ENCODE results near the gene THSD4. TPM values are rescaled to one million over a fixed set of nuclear protein-coding genes. Genes with fewer than 3 reads are reported as not detected.

THSD4 gene
- total RNA-seq, 4 donors from 2014 or later = 10.7 to 59.5 (median 49.0) TPM

DNA sequence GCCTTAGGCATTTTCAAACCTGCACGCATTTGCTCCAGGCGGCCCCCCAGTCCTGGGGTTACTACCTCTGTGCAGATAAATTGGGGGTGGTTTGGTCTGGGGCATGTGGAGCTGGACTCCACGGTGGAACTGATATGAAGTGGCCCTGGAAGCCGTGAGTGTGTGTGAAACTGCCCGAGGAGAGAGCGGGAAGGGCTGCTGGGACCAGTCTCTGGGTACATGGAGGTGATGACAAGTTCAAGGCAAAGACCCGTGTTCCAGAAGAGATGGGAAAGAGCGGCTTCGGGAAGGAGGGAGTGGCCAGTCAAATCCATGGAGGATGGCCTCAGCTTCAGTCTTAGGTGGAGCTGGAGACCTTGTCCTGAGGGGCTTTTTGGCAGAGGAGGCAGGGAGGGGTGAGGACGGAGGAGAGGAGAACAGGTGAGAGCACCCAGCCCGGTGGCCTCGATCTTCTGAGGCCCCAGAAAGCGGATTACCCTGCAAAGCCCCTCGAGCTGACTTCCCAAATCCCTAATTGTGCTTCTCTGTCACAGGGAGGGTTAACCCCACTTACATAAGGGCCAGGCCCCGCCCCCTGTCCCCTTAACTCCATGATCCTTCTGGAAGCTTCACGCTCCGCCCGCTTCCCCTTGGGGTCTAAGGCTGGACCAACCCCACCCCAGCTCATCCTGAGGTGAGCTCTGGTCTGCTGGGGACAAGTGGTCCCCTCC lies 693.2 kb downstream of the THSD4 start:
- no peaks in the 10 kb centered on the region for H3K4me1 ChIP-seq
- no peak for DNase-seq
- no peaks in the 10 kb centered on the region for H3K36me3 ChIP-seq
- no peaks in the 10 kb centered on the region for H3K27me3 ChIP-seq
- H3K9me3 ChIP-seq = no peaks in the 10 kb centered on the region
- H3K27ac ChIP-seq = no peak overlapping the region
- no peak overlapping the region for H3K4me3 ChIP-seq
- TF ChIP-seq, protein P1, sequence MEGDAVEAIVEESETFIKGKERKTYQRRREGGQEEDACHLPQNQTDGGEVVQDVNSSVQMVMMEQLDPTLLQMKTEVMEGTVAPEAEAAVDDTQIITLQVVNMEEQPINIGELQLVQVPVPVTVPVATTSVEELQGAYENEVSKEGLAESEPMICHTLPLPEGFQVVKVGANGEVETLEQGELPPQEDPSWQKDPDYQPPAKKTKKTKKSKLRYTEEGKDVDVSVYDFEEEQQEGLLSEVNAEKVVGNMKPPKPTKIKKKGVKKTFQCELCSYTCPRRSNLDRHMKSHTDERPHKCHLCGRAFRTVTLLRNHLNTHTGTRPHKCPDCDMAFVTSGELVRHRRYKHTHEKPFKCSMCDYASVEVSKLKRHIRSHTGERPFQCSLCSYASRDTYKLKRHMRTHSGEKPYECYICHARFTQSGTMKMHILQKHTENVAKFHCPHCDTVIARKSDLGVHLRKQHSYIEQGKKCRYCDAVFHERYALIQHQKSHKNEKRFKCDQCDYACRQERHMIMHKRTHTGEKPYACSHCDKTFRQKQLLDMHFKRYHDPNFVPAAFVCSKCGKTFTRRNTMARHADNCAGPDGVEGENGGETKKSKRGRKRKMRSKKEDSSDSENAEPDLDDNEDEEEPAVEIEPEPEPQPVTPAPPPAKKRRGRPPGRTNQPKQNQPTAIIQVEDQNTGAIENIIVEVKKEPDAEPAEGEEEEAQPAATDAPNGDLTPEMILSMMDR (IDR thresholded peaks at IDR 0.05) = no peak
- no peak for TF ChIP-seq POLR2A (IDR thresholded peaks at IDR 0.05)

DNA sequence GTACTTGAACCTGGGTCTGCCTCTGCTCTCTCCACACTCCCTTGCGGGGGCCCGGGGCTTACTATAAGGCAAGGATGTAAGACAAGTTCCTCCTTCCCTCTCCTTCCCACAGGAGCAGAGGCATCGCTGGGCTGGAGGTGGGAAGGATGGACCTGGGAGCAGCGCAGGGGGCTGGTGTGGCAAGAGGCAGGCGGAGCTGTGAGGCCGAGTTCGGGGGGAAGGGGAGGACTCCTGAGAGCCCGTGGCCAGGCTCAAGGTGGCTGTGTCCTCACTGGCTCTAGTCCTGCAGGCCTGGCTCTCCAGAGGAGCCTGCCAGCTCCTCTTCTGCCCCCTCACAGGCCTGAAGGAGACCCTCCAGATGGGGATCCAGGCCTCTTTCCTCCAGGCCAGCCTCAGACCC lies 694.1 kb downstream of the THSD4 start:
- TF ChIP-seq POLR2A (IDR thresholded peaks at IDR 0.05) = no peak
- TF ChIP-seq, protein P1 (IDR thresholded peaks at IDR 0.05) = no peak
- Histone ChIP-seq H3K27ac (no peak overlapping the region), H3K9me3 (no peaks in the 10 kb centered on the region), H3K36me3 (no peaks in the 10 kb centered on the region), H3K27me3 (no peaks in the 10 kb centered on the region), H3K4me3 (no peak overlapping the region), H3K4me1 (no peaks in the 10 kb centered on the region)
- DNase-seq = no peak

DNA sequence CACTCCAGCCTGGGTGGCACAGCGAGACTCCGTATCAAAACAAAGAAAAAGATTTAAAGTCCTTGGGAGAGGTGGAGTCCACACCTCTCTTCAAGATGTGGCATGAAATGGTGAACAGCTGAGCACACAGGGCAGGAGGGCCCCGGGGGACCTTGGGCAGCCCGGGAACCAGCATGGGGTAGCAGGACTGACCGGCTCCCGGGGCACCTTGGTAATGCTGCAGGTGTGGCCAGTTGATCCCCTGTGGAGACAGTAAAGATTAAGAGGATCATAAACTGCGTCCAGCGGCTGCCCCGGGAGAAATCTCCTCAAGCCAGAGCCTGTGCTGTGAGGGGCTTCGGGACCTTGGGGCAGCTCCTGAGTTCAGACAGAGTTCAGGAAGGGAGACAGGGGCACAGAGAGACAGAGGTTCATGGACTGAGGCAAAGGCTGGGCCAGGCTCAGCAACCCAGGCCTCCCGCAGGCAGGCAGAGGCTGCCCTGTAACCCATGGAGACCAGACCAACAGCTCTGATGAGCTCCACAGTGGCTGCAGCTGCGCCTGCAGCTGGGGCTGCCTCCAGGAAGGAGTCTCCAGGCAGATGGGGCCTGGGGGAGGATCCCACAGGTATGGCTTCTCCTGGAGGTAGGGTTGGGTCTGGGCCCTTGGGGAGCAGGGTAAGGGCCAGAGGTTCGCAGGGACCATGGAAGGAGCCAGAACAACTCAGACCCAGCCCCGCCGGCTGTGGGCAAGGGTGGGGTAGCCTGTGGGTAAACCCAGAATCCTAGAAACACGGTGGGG lies 695.2 kb downstream of the THSD4 start, which contains the start of gene NR2E3:
Gene NR2E3 (plus strand): TSS at position 299 of the 780 bp plus-strand sequence. CDS start 190 bp downstream, at position 489.
- no peak for DNase-seq
- no peaks in the 10 kb centered on the region for H3K4me1 ChIP-seq
- H3K27me3 ChIP-seq = no peaks in the 10 kb centered on the region
- H3K9me3 ChIP-seq = no peaks in the 10 kb centered on the region
- H3K36me3 ChIP-seq = no peaks in the 10 kb centered on the region
- H3K27ac ChIP-seq = no peak within 1 kb of the TSS
- TF ChIP-seq POLR2A (IDR thresholded peaks at IDR 0.05) = no peak
- TF ChIP-seq, protein P1 (IDR thresholded peaks at IDR 0.05) = no peak
- no peak within 1 kb of the TSS for H3K4me3 ChIP-seq

DNA sequence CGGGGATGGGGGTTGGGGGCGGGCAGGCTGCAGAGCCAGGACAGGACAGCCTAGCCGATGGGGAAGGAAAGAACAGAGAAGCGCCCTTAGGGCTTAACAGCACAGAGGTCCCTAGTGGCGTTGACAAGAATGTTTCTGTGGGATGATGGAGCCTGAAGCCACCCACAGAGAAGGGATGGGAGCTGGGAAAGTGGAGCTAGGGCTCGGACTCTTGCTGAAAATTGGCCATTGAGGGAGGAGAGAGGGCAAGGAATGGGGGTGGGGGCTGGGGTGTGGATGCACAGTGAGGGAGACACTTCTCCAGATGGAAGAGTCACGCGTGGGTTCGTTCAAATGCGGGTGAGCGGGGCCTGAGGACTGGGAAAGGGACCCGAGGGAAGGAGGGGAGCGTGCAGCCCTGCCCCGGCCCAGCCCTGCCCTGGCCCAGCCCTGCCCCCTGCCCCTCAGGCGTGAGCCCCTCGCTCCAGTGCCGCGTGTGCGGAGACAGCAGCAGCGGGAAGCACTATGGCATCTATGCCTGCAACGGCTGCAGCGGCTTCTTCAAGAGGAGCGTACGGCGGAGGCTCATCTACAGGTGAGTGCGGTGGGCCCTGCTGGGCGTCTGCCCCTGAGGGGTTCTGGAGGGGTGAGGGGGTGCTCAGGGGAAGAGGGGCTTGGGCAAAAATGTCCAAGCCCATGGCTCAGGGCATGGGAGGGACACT lies 695.9 kb downstream of the THSD4 start:
- H3K4me1 ChIP-seq = no peaks in the 10 kb centered on the region
- no peak for DNase-seq
- H3K27ac ChIP-seq = no peak overlapping the region
- no peaks in the 10 kb centered on the region for H3K9me3 ChIP-seq
- H3K4me3 ChIP-seq = no peak overlapping the region
- H3K36me3 ChIP-seq = no peaks in the 10 kb centered on the region
- TF ChIP-seq POLR2A (IDR thresholded peaks at IDR 0.05) = no peak
- TF ChIP-seq, protein P1 (IDR thresholded peaks at IDR 0.05) = no peak
- no peaks in the 10 kb centered on the region for H3K27me3 ChIP-seq

DNA sequence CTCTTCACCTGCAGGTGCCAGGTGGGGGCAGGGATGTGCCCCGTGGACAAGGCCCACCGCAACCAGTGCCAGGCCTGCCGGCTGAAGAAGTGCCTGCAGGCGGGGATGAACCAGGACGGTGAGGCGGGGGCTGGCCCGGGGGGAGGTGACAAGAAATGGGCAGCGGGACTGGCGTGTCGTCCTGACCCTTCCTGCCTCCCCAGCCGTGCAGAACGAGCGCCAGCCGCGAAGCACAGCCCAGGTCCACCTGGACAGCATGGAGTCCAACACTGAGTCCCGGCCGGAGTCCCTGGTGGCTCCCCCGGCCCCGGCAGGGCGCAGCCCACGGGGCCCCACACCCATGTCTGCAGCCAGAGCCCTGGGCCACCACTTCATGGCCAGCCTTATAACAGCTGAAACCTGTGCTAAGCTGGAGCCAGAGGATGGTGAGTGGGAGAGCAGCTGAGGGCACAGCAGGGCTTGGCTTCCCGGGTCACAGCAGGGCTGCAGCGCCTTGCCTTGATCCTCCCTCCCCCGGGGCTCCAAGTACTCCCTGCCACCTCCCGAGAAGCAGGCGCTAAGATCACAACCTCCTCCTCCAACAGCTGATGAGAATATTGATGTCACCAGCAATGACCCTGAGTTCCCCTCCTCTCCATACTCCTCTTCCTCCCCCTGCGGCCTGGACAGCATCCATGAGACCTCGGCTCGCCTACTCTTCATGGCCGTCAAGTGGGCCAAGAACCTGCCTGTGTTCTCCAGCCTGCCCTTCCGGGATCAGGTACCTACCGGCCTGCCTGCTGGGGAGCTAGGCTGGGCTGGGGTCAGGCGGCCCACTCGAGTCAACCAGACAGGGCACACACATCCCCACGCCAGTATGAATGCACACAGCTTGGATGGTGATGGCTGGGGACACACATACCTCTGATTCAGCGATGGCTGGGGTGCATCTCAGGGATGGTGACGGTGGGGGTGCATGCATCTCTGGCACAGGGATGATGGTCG lies 696.8 kb downstream of the THSD4 start:
- Histone ChIP-seq H3K4me3 (no peak overlapping the region), H3K27me3 (no peaks in the 10 kb centered on the region), H3K36me3 (no peaks in the 10 kb centered on the region), H3K9me3 (no peaks in the 10 kb centered on the region), H3K27ac (no peak overlapping the region), H3K4me1 (no peaks in the 10 kb centered on the region)
- TF ChIP-seq POLR2A (IDR thresholded peaks at IDR 0.05) = no peak
- TF ChIP-seq, protein P1 (IDR thresholded peaks at IDR 0.05) = no peak
- DNase-seq = no peak
